Measurements from ENCODE around the gene EPB41L2.

DNA sequence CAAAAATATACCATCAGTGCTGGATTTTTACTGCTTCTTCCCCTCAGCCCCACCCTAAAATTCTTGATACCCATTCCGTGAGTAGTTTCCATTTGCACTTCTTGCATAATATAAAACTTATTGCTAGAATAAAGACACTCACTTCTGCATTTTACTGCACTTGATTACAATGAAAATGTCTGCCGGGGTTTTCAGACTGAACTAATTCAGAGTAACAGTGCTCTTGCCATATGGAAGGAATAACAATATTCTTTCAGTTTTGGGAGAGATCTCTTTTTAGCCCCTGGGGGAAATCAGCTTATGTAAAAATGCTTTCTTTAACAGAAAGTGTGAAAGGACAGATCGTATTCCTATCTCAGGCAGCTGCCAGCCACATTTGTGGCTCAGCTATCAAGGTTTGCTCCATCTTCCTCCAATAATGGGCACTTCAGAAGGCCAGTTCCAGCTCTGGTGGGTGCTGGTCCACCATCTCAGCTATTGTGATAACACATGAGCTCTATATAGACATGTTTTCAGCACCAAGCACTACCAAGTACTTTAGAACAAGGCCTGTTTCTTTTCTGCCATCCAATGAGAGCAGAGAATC lies 226.9 kb downstream of the EPB41L2 start:
- TF ChIP-seq, protein P1, sequence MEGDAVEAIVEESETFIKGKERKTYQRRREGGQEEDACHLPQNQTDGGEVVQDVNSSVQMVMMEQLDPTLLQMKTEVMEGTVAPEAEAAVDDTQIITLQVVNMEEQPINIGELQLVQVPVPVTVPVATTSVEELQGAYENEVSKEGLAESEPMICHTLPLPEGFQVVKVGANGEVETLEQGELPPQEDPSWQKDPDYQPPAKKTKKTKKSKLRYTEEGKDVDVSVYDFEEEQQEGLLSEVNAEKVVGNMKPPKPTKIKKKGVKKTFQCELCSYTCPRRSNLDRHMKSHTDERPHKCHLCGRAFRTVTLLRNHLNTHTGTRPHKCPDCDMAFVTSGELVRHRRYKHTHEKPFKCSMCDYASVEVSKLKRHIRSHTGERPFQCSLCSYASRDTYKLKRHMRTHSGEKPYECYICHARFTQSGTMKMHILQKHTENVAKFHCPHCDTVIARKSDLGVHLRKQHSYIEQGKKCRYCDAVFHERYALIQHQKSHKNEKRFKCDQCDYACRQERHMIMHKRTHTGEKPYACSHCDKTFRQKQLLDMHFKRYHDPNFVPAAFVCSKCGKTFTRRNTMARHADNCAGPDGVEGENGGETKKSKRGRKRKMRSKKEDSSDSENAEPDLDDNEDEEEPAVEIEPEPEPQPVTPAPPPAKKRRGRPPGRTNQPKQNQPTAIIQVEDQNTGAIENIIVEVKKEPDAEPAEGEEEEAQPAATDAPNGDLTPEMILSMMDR (IDR thresholded peaks at IDR 0.05) = no peak
- TF ChIP-seq EZH2phosphoT487 (IDR thresholded peaks at IDR 0.05) (no peak), EZH2 (IDR thresholded peaks at IDR 0.05) (no peak)
